HG03175 (cell line): ENCODE measurements around the gene SIVA1.
"Not testable (repeated sequence)": the region's sequence is repeated elsewhere in the genome, so short reads cannot be mapped to it uniquely, and the experiment has no call there.

ENCODE experiments used
- ATAC-seq: cut with Tn5 transposase; IDR thresholded peaks from one replicate; pipeline ENCODE4 v1.9.1; 2021; ENCODE audit warnings: mild to moderate bottlenecking, moderate library complexity; ENCODE audit not compliant: unreplicated experiment

The SIVA1 gene

DNA sequence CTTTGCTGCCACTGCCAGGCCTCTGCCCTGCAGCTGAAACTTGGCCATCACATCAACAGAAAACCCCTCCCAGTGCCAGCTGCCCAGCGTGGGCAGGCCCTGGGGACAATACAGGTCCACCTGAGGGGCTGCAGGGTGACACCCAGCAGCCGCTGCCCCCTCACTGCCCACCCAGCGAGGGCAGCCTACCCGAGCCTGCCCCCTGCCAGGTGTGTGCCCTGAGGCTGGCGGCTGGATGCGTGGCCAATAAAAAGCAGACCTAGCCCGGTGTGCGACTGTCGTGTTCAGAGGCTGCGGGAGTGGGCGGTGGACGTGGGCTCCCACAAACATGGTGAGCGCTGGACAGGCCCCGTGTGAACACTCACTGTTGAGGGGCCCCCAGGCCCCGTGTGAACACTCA is 33.6 kb upstream of the SIVA1 start:
- ATAC-seq: no peak

DNA sequence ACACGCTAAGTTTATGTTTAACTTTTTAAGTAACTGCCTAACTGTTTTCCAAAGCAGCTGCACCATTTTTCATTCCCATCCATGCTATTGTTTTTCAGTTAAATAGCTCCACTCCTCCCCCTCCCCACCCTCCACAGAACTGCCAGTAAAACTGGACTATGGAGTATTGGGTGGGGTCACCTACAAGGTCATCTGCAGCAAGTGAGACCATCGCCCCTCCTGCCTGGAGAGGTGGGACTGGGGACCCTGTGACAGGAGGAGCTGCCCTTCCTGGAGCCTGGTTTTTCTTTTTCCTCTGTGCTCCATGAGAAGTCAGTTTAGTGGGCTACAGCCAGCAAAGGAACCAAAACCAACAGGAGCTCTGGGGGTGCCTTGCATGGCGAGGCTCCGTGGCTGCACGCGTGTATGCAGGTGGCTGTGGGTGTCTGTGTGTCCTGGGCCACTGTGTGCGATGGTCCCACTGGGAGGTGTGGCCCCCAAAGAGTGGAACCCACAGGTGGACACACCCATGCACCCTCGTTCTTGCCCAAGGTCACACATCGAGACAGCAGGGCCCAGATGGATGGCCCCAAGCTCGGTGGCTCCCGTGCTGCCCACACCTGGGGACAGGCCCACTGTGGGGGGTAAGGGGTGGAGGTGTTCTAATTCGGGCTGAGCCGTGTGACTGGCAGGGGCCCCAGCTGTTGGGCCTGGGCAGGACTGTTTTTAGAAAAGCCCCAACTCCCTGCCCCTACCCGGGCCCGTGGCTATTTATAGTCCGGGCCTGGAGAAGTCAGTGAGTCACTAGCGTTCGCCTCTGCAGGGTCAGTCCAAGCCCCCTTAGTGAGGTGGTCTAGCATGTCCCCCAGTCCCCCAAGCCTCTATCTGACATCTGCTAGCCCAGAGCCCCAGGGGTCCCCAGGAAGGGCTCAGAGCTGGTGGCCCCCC is 31.2 kb upstream of the SIVA1 start:
- no peak for ATAC-seq

DNA sequence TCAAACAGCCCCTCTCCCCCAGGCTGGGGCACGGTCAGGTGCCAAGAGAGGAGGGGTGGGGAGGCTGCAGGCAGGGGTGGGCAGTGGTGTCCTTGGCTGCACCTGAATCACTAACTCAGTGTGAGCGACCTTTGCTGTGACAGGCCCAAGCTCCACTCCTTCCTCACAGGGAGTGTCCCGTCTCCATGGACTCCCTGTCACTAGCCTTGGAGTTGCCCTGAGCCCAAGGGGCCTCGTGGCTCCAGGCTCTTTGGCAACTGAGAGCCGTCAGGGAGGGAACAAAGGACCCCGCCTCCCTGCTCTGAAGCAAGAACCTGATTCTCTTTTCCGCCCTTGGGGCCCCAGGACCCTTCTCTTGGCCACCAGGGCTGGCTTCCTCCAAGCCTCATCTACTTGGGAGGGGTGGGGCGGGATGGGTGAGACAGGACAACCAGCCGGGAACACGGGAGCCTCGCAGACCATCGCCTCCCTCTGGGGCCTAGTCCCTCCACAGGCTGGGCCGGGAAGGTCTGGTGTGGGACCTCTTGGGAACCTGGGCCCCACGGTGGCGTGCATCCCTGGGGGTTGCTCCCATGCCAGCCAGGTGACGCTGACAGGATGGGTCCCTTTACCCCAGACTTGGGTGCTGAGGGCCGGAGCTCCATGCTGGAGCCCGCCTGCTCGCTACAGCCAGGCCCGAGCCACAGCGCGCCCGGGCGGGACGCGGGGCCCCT is 29.9 kb upstream of the SIVA1 start:
- no peak for ATAC-seq

DNA sequence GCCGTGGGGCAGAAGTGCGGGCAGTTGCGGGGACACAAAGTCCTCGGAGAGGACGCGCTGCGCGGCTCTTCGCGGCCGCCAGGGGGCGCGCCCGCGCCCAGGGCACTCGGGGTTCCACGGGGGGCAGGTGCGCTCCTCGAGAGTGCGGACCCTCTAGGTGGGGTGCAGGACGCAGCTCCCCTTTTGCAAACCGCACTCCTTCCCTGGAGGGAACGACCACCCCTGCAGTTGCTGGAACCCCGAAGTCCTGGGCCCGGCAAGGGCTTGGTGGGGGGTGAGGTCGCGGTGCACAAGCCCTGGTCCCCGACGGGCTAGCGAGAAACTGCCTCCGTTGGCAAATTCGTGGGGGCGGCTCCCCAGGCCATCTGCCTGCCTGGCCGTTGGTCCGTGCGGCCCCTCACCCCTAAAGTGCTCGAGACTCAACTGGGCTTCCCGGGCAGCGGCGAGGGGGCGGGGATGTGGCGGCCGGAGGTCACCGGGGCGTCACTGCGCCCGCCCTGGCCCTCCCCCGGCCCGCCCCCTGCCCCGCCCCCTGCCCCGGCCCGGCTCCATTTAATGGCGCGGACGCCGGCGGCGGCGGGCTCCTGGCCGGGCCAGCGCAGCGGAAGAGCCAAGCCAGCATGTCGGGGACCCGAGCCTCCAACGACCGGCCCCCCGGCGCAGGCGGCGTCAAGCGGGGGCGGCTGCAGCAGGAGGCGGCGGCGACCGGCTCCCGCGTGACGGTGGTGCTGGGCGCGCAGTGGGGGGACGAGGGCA is 29.1 kb upstream of the SIVA1 start, which contains the start of gene ADSS1:
ADSS1 (plus strand) TSS at position 579 of the 756 bp plus-strand sequence; CDS start at position 621, 42 bp downstream.
- ATAC-seq: peak; percentile 55

- ATAC-seq: no peak
These were observed 28.5 kb upstream of the SIVA1 start for GRCh38 chr14:104724407-104724980.

DNA sequence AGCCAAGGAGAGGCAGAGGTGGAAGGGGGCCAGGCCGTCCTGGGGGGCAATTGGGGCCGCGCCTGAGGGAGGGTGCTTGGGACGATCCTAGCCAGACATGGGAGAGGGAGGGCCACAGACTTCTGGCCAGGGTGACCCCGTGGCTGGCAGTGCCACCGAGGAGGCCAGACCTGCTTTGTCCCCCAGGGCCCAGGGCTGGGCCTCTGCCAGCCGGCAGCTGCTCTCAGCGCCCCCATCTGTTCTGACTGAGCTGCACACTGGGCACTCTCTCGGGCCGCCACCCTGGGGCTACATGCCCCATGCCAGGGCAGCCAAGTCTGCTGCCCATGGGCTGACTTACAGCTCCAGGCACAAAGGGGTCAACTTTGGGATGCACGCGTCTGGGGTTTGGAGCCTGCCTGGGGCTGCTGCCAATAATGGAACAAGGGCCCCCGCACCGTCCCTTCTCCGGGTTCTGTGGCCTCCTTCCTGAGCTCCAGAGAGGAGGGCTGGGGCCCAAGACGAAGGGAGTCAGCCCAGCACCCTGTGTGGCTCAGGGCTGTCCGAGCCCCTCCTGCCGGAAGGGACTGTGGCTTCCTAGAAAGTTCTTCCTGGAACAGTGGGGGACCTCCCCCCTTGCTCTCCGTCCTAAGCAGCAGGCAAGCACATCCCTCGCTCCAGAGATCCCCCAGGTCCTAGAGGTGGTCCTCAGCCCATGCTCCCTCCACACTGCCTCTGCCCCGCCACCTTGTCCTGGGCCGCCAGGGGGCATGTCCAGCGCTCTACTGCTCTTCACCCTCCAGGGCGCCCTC is 27.8 kb upstream of the SIVA1 start:
- ATAC-seq: no peak

DNA sequence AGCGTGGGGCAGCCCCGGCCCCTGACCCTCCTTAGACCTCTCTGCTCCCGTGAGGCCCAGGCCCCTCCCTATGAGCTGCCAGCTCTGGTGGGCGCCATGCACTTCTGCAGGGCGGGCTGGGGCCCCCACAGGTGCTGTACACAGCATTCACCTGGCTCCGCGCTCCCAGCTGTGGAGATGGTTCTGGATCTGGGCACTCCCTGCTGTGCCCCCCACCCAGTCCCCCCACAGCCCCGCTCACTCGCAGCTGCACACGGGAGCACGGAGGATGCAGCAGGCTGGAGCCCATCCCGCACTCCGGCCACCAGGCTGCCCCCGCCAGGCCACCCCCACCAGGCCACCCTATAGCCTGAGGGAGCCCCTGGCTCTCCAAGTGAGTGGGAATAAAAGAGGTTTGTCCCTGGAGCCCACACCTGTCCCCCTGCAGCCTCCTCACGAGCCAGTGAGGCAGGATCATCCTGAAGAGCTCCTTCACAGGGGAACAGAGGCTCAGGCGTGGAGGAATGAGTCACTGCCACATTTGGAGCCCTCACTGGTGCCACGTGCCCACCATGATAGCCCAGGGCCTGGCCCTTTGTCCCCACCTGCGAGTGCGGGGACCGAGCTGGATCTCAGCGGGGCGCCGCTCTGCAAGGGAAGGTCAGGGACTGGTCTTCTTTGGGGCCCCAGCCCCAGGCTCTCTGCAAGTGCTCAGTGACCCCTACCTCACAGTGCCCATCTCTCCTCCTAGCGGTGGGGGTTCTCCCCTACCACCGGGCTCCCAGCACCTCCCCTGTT is 27.0 kb upstream of the SIVA1 start:
- ATAC-seq: no peak

- no peak for ATAC-seq
These were observed 26.1 kb upstream of the SIVA1 start for GRCh38 chr14:104726600-104727451.

- no peak for ATAC-seq
These were observed 24.3 kb upstream of the SIVA1 start for GRCh38 chr14:104728631-104729030.

DNA sequence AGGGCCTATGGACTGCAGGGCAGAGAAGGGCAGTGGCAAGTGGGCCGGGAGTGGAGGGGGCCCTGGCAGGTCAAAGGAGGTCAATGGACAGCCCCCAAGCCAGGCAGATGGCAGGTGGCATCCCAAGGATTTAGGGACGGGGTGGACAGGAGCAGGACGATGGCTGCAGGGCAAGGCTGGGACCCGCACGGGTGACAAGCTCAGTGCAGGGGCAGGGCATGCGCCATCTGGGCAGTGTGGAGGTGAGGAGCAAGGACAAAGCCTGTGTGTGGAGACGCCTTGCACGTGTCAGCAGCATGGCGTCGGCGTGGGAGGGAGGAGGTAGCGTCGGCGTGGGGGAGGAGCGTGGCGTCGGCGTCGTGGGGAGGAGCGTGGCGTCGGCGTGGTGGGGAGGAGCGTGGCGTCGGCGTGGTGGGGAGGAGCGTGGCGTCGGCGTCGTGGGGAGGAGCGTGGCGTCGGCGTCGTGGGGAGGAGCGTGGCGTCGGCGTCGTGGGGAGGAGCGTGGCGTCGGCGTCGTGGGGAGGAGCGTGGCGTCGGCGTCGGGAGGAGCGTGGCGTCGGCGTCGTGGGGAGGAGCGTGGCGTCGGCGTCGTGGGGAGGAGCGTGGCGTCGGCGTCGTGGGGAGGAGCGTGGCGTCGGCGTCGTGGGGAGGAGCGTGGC is 23.6 kb upstream of the SIVA1 start:
- ATAC-seq: not testable (repeated sequence)

- ATAC-seq: no peak
These were observed 23.1 kb upstream of the SIVA1 start for GRCh38 chr14:104729835-104730181.

- no peak for ATAC-seq
These were observed 22.5 kb upstream of the SIVA1 start for GRCh38 chr14:104730487-104730886.

DNA sequence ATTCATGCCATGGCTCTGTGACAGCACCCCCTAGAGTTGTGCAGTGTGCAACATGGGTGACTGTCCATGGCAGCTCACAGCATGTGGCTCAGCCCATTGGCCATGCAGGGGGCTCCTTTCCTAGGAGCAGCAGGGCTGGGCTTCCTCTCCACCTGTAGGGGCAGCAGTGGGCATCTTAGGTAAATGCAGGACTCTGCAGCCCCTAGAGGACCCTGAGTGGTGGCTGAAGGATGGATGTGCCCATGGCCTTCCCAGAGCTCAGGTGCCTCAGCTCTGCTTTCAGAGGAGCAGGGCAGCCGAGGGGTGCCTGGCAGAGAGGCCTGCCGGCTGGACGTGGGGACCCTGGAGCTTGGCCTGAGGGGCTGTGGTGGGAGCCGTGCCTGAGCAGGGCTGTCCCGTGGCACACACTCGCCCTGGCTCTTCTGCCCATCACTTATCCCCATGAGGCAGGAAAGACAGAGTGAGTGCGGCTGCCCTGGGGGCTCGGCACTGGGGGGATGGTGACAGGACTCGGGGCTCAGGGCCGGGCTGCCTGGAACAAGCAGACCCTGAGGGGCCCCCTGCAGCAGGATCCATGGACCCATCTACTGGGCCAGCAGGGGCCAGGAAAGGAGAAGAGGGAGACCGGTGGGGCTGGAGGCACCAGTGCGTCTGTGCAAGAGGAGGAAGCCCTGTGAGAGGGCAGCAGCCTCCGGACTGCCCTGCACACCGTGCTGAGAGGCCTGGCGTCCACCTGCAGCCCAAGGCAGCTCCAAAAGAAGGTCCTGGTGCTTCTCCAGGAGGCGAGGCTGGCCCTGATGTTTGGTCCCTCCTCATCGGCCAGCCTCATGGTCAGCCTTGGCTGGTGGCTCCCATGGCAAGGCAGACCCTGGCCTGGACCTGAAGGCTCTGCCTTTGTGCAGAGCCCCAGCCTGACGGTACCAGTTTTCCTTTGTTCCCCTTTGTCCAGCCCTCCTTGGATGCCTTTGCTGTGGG is 21.3 kb upstream of the SIVA1 start:
- no peak for ATAC-seq

- no peak for ATAC-seq
These were observed 20.6 kb upstream of the SIVA1 start for GRCh38 chr14:104732355-104732804.

DNA sequence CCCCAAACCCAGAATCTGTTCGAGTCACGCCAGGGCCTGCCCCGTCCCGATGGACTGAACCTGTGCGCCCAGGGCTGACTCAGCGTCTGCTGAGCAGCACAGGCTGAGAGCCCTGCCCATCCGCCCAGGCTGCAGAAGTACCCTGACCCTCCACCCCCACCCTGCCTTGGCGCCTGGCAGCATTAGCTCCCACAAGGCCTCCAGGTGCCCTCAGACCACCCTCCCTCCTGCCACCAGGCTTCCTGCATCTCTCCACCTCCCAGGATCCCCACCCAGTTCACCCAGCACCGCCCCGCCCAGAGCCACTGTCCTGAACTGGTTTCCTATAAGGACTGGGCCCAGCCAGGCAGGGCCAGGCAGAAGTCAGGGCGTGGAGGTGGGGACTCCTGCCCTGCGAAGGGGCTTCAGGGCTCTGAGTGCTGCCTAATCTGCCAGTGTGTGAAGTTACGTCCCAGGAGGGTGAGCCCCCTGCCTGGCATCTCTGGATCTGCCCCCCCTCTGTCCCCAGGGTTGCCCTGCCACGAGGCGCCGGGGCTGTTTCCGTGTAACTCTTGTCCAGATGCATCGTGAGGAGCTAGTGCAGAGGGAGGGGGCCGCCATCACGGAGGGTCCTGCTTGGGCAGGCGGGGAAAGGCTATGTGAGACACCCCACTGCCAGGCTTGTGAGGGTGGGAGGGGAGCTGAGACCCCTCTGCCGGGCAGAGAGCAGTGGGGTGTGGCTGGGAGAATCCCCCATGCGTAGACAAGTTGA is 19.8 kb upstream of the SIVA1 start:
- ATAC-seq: no peak

GRCh38 chr14:104734051-104734587 is 18.8 kb upstream of the SIVA1 start:
- ATAC-seq: no peak
